SH-SY5Y (cell line): ENCODE data around the gene GTPBP4.
A peak's percentile ranks its signal among the peaks of the same experiment; 100 is the strongest.

ENCODE experiments used
- GATA2 ChIP-seq: IDR thresholded peaks from 2 replicates; pipeline ENCODE4 v1.6.1; 2011; ENCODE audit warnings: mild to moderate bottlenecking, low read depth, low read length
- GATA3 ChIP-seq: IDR thresholded peaks from 2 replicates; pipeline ENCODE4 v1.6.1; 2011; ENCODE audit warnings: low read depth, mild to moderate bottlenecking, low read length, moderate library complexity

GRCh38 chr10:1025683-1026082, 37.4 kb downstream of the GTPBP4 start, which contains the start of gene IDI2:
- peak; percentile 62 for TF ChIP-seq GATA3
- peak; percentile 14; the same call in 1 of the 2 replicates for TF ChIP-seq GATA2
